Tracheal epithelial cell (primary cell): Measurements from ENCODE around the gene ZNG1A. TPM values are rescaled to one million over a fixed set of nuclear protein-coding genes. Genes with fewer than 3 reads are reported as not detected.

Source experiments
- total RNA-seq: library from RNA; depleted of rRNA; stranded (reverse); fragments of >200 nt; gene quantifications from 2 replicates; pipeline ENCODE4 v1.2.1, GENCODE V29; 2014

ZNG1A gene
- total RNA-seq: 20.5 and 38.8 TPM in 2 replicates

DNA sequence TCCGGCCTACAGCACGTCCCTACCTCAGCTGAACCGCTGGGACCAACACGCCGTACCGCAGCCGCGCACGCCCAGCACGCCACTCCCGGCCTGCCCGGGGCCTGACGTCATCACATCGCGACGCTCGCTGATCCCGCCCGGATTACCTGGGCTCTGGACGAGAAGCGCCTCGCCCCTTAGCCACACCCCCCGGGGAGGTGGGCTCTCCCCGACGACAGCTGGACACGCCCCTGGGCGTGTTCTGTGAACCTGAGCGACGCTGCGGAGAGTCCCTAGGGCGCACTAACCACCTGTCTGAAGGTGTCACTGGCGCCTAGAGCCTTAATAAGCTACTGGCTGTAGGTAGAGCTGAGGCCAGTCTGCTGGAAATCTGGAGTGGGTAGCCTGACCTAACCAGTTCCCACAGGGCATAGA, at the start of gene ZNG1A:
Gene ZNG1A (minus strand): TSS at position 87 of the 414 bp plus-strand sequence. CDS start 87 bp downstream, outside the sequence.

DNA sequence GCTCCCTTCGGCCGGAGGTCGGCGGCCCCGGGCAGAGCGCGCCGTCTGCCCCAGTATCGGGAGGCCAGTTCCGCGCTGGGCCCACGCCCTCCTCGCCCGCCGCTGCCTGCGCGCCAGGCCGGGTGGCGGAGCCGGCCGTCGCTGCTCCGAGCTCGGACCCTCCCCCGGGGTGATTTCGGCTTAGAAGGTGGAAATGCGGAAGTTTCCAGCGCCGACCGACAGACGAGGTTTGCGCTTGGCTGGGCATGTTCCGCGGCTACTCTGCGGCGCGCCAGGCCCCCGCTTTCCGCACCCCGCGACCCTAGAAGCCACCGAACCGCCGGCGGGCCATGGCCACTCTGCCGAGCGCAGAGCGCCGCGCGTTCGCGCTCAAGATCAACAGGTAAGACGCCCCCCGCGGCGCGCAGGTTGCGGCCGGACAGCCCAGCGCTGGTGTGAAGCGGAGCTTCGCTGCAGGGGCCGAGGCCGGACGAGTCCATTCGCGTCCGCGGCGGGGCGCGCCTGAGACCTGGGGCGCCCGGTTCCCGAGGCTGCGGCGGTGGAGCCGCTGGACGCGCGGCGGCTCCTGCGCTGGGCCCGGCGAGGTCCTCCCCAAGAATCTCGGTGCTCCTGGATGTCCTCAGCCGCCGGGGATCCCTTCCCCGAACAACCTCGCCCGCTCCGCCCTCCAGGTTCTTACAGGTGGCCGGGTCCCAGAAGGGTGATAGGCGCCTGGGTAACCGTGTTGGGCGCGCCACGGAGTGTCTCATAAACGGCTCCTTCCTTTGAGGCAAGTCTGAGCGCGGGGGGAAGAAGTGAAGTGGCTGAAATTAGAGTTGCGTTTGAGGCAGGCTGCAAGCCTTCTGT, 36.0 kb upstream of the ZNG1A start, which contains the start of gene DOCK8:
Gene DOCK8 (plus strand): TSS at position 218 of the 846 bp plus-strand sequence. CDS start 112 bp downstream, at position 330.

DNA sequence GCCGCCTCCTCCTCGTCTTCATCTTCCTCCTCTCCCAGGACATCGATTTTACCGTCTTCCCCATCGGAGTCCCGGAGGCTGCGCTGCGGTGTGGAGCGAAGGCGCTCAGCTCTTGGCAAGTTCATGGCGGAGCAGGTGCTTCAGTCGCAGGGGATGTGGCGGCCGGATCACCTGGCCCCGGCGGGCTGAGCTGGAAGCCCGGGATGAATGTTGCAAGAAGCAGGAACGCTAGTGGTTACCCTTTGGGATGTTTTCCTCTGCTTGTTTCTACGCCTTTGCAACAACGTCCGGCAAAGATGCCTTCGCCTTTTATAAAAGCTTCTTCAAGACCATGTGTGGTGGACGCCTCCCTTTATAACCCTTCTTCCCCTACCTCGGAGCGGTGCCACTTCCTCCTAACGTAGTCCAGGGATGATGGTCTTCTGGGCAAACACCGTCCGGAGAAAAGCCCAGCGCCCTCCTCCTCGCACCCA, 60.8 kb downstream of the ZNG1A start, which contains the start of gene FOXD4:
Gene FOXD4 (minus strand): TSS at position 423 of the 473 bp plus-strand sequence. CDS start 298 bp downstream, at position 125.

Other genes starting within 250 kb of the ZNG1A start
- gene WASHC1, start 149.6 kb downstream of the ZNG1A start, total RNA-seq: 6.0 and 9.8 TPM in 2 replicates
- 0.24 and 0.43 TPM in 2 replicates for gene FOXD4, start 60.6 kb downstream of the ZNG1A start, total RNA-seq
- 0.24 and 0.85 TPM in 2 replicates for gene DOCK8, start 35.8 kb upstream of the ZNG1A start, total RNA-seq